K562 (cell line): Measurements from ENCODE around the gene HSPE1. TPM values are rescaled to one million over a fixed set of nuclear protein-coding genes. Genes with fewer than 3 reads are reported as not detected.

Experiments
- CC2D1A ChIP-seq: fragments of 450-650 bp; IDR thresholded peaks from 2 replicates; pipeline ENCODE4 v1.6.1; 2017; ENCODE audit warnings: mild to moderate bottlenecking
- GATAD2B ChIP-seq: fragments of 450-650 bp; IDR thresholded peaks from 2 replicates; pipeline ENCODE4 v1.6.1; 2017; ENCODE audit warnings: mild to moderate bottlenecking, borderline replicate concordance
- LARP7 ChIP-seq: fragments of 450-650 bp; IDR thresholded peaks from 2 replicates; pipeline ENCODE4 v1.6.1; 2016
- POLR2AphosphoS5 ChIP-seq: IDR thresholded peaks from 2 replicates; pipeline ENCODE4 v1.6.1; 2011; ENCODE audit warnings: mild to moderate bottlenecking, low read depth, low read length, moderate library complexity; ENCODE audit not compliant: control insufficient read depth, insufficient read depth
- TARDBP ChIP-seq: fragments of 450-650 bp; IDR thresholded peaks from 2 replicates; pipeline ENCODE4 v1.6.1; 2016
- ZBTB7A ChIP-seq: IDR thresholded peaks from 2 replicates; pipeline ENCODE4 v1.6.1; 2011; ENCODE audit warnings: low read depth, mild to moderate bottlenecking, low read length, moderate library complexity, borderline replicate concordance; ENCODE audit not compliant: control insufficient read depth
- ZNF124 ChIP-seq: sonication (generic); formaldehyde crosslinking; IDR thresholded peaks from 2 replicates; pipeline ENCODE4 v1.8.1; 2022; ENCODE audit warnings: missing genetic modification reagents
- ZNF695 ChIP-seq: fragments of 450-650 bp; formaldehyde crosslinking; IDR thresholded peaks from 2 replicates; pipeline ENCODE4 v1.4.0; 2020; ENCODE audit warnings: mild to moderate bottlenecking, moderate library complexity
- polyA plus RNA-seq, 8 experiments: library from polyadenylated mRNA; depleted of rRNA in 4 of 8; stranded (reverse) in 5 of 8; unstranded in 3 of 8; fragments of >200 nt; fragmentation: Nextera tagmentation in 2 of 8; fragmentation: Illumina TruSeq in 1 of 8; extraction: Ambion mirVana in 2 of 8; extraction: Trizol in 1 of 8; gene quantifications; 2 replicates each; pipeline versions ENCODE4 v1.2.1 to v1.2.3, GENCODE V29; 2011 to 2014; ENCODE audit warnings: inconsistent platforms in 1 of 8, missing spikeins in 1 of 8
- total RNA-seq, 7 experiments: library from RNA; depleted of rRNA in 6 of 7; stranded (reverse); fragments of >200 nt in 6 of 7; fragmentation: Illumina TruSeq in 2 of 7; extraction: Trizol in 2 of 7; gene quantifications; 2 replicates each; pipeline versions ENCODE4 v1.2.1 to v1.2.3, GENCODE V29; 2011 to 2021; ENCODE audit warnings: low replicate concordance in 1 of 7
- TF ChIP-seq, protein P1 (sequence below): fragments of 200-800 bp; sonication (Bioruptor generic); IDR thresholded peaks from 2 replicates; pipeline ENCODE4 v1.6.1; 2017; ENCODE audit warnings: missing genetic modification characterization, missing compliant biosample characterization
- TF ChIP-seq, protein P2 (sequence below): sonication (generic); formaldehyde crosslinking; IDR thresholded peaks from 2 replicates; pipeline ENCODE4 v1.8.1; 2023; ENCODE audit warnings: mild to moderate bottlenecking, missing genetic modification reagents
- TF ChIP-seq, protein P3 (sequence below), 2 experiments: IDR thresholded peaks; 2 replicates each; pipeline ENCODE4 v1.6.1; 2012; ENCODE audit warnings: improper control_type of control experiment in 2 of 2, low read depth in 2 of 2, low read length in 2 of 2, borderline replicate concordance in 1 of 2
- TF ChIP-seq, protein P4 (sequence below), 2 experiments: fragments of 250-450 bp in 1 of 2; fragments of 450-650 bp in 1 of 2; sonication (Bioruptor Pico) in 1 of 2; IDR thresholded peaks; 2 replicates each; pipeline versions ENCODE4 v1.6.1 to v1.8.0; 2016 to 2021; ENCODE audit warnings: mild to moderate bottlenecking in 2 of 2, moderate library complexity in 2 of 2, missing compliant biosample characterization in 1 of 2, missing genetic modification characterization in 1 of 2
- TF ChIP-seq, protein P5 (sequence below): fragments of 250-450 bp; sonication (Bioruptor Pico); IDR thresholded peaks from 2 replicates; pipeline ENCODE4 v1.5.0; 2021; ENCODE audit warnings: mild to moderate bottlenecking, moderate library complexity
- TF ChIP-seq, protein P6 (sequence below): fragments of 450-650 bp; formaldehyde crosslinking; IDR thresholded peaks from 2 replicates; pipeline ENCODE4 v1.4.0; 2020; ENCODE audit warnings: mild to moderate bottlenecking, moderate library complexity

HSPE1 gene
- total and polyA plus RNA-seq, 9 of the 15 experiments (the other 6 are each of a cell fraction or from before 2014, with no cell fraction given) = 223 to 1,007 (median 612) TPM

DNA sequence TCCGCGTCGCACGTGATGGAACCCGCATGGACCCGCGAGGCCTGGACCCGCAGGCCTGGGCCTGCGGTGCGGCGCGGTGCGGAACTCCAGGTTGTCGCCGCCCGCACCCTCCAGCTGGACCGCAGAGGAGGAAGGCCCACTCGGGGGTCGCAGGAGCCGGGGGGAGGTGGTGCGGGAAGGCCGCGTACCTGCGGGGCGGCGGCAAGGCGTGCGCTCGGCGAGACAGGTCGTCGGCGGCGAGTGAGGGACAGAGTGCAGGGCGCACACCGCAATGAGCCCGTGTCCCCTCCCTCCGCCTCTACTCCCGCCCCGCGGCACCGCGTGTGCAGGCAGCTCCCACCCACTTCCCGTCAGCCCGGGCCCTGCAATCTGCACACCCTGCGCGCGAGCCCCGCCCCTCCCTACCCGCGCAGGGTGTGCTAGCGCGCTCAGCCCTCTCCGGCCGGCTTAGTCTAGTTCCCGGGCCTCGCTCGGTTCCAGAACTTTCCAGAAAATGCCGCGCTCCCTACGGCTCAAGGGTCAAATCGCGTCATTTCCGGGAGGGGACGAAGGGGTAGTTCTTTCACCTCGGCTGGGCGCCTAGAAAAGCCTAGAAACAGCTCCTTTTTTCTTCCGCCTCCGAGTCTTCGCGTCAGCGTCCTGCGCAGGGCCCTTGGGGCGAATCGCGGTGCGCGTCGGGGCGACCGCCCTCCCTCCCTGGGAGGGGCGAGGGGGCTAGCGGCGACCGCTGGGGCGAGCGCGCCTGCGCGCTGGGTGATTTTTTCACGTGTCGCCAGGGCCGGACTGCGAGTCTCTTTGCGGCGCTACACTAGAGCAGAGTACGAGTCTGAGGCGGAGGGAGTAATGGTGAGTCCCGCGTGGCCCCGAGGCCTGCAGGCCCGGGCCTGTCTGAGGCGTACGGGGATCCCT is at the start of gene HSPE1, which contains the start of gene HSPD1 (continued):
- TF ChIP-seq, protein P1, sequence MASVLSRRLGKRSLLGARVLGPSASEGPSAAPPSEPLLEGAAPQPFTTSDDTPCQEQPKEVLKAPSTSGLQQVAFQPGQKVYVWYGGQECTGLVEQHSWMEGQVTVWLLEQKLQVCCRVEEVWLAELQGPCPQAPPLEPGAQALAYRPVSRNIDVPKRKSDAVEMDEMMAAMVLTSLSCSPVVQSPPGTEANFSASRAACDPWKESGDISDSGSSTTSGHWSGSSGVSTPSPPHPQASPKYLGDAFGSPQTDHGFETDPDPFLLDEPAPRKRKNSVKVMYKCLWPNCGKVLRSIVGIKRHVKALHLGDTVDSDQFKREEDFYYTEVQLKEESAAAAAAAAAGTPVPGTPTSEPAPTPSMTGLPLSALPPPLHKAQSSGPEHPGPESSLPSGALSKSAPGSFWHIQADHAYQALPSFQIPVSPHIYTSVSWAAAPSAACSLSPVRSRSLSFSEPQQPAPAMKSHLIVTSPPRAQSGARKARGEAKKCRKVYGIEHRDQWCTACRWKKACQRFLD (CRISPR knock-in tag) = no peak
- no peak for TF ChIP-seq ZNF695 (CRISPR knock-in tag)
- TF ChIP-seq, protein P2, sequence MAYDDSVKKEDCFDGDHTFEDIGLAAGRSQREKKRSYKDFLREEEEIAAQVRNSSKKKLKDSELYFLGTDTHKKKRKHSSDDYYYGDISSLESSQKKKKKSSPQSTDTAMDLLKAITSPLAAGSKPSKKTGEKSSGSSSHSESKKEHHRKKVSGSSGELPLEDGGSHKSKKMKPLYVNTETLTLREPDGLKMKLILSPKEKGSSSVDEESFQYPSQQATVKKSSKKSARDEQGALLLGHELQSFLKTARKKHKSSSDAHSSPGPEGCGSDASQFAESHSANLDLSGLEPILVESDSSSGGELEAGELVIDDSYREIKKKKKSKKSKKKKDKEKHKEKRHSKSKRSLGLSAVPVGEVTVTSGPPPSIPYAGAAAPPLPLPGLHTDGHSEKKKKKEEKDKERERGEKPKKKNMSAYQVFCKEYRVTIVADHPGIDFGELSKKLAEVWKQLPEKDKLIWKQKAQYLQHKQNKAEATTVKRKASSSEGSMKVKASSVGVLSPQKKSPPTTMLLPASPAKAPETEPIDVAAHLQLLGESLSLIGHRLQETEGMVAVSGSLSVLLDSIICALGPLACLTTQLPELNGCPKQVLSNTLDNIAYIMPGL (CRISPR knock-in tag) = no peak
- no peak for TF ChIP-seq LARP7
- TF ChIP-seq ZNF124 = no peak
- peak; percentile 77; the same call in 1 of the 2 replicates for TF ChIP-seq GATAD2B
- TF ChIP-seq CC2D1A = no peak
- TF ChIP-seq, protein P3, sequence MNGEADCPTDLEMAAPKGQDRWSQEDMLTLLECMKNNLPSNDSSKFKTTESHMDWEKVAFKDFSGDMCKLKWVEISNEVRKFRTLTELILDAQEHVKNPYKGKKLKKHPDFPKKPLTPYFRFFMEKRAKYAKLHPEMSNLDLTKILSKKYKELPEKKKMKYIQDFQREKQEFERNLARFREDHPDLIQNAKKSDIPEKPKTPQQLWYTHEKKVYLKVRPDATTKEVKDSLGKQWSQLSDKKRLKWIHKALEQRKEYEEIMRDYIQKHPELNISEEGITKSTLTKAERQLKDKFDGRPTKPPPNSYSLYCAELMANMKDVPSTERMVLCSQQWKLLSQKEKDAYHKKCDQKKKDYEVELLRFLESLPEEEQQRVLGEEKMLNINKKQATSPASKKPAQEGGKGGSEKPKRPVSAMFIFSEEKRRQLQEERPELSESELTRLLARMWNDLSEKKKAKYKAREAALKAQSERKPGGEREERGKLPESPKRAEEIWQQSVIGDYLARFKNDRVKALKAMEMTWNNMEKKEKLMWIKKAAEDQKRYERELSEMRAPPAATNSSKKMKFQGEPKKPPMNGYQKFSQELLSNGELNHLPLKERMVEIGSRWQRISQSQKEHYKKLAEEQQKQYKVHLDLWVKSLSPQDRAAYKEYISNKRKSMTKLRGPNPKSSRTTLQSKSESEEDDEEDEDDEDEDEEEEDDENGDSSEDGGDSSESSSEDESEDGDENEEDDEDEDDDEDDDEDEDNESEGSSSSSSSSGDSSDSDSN (IDR thresholded peaks at IDR 0.05; ENCODE audit: borderline replicate concordance in 1 of 2, low read depth in 2 of 2, low read length in 2 of 2) = 0 out of 4 replicates have a peak, but pooled peaks of 1 of the 2 experiments have one; percentile 13
- TF ChIP-seq, protein P4, sequence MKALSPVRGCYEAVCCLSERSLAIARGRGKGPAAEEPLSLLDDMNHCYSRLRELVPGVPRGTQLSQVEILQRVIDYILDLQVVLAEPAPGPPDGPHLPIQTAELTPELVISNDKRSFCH (CRISPR knock-in tag; IDR thresholded peaks at IDR 0.05) = no peak
- TF ChIP-seq, protein P4 (tag; IDR thresholded peaks at IDR 0.05) = no peak
- TF ChIP-seq, protein P5, sequence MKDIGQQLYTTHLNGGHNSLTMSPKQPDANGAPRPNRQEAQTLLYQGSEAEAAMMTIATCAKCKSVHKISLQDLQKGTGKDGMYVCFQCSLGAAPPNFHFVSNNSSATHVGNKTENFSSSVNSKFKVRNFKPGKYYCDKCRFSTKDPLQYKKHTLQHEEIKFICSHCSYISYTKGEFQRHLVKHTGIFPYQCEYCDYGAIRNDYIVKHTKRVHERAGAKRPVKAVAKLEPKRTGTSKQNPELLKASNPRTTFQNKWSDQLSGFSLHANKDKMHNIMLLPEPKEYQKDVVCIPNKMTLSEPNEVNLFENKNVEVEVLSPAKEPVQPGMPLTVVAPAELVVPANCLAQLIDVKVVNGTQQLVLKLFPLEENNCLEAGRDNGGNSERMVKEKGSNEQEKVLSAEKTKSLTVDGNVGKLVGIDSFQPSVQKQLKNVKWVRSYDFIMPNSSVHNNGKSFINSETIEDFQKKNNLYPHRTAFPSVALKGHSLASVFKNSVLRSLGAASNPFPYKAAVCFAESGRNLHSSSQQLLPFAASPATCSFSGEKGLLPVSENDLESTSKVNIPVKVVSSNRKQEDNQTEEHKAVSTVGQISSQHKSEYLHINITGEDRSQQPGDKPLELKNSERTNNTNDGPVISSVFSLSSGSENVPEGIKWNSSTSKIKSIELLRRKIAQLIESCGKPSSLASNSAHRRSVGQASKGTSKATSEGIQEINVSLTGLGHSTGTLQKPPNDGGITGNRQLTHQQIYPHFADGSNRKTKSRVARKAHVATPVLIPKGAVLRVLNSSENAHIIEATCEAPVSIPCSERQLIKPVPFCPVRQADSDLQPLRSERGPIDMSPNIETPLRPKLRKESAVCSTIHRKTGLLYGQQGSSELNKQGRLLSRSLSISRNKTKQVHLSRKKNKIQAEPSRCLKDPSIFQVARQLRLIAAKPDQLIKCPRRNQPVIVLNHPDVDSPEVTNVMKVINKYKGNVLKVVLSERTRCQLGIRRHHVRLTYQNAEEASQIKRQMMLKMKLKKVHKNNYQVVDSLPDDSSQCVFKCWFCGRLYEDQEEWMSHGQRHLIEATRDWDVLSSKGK (CRISPR knock-in tag) = no peak
- peak; percentile 92 for TF ChIP-seq ZBTB7A
- TF ChIP-seq TARDBP = peak; percentile 84; the same call in 1 of the 2 replicates
- peak; percentile 61; the same call in 1 of the 2 replicates for TF ChIP-seq POLR2AphosphoS5
- TF ChIP-seq, protein P6, sequence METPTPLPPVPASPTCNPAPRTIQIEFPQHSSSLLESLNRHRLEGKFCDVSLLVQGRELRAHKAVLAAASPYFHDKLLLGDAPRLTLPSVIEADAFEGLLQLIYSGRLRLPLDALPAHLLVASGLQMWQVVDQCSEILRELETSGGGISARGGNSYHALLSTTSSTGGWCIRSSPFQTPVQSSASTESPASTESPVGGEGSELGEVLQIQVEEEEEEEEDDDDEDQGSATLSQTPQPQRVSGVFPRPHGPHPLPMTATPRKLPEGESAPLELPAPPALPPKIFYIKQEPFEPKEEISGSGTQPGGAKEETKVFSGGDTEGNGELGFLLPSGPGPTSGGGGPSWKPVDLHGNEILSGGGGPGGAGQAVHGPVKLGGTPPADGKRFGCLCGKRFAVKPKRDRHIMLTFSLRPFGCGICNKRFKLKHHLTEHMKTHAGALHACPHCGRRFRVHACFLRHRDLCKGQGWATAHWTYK (CRISPR knock-in tag) = no peak
